IMR-90 (cell line): ENCODE measurements around the gene PIP5K1B. TPM values are rescaled to one million over a fixed set of nuclear protein-coding genes. Genes with fewer than 3 reads are reported as not detected.

Experiments
- ATAC-seq: fragments of 200-7000 bp; cut with Tn5 transposase; 2 replicates; pipeline ENCODE4 v1.9.1; 2020; ENCODE audit warnings: low read depth, mild to moderate bottlenecking, moderate library complexity
- BruUV-seq: library from RNA; stranded (reverse); fragments of 400-500 nt; replicated peaks from 2 replicates; lab custom pipeline; 2021; lab: Mats Ljungman, UMichigan
- CTCF ChIA-PET: fragments of 300-600 bp; formaldehyde crosslinking; extraction: SDS; loops from one replicate; lab custom pipeline; 2021; ENCODE audit warnings: antibody characterized with exemption; lab: Yijun Ruan, JAX
- POLR2A ChIA-PET: fragments of 300-600 bp; sonication (Branson Sonifier 250); formaldehyde crosslinking; loops from one replicate; lab custom pipeline; 2022; ENCODE audit warnings: antibody characterized with exemption; ENCODE audit not compliant: unreplicated experiment; lab: Charles Lee
- DNase-seq: peaks from one replicate; pipeline ENCODE4 v3.0.0; 2013
- H2AFZ ChIP-seq: replicated peaks from 2 replicates; pipeline ENCODE3; 2013; ENCODE audit warnings: low read length, mild to moderate bottlenecking; ENCODE audit not compliant: poor library complexity
- H2AK5ac ChIP-seq: 2 replicates; pipeline ENCODE4 v1.6.1; 2013; ENCODE audit warnings: low read depth, low read length, inconsistent platforms
- H2AK9ac ChIP-seq: replicated peaks from 2 replicates; pipeline ENCODE3; 2013; ENCODE audit warnings: mild to moderate bottlenecking, low read depth, low read length, moderate library complexity; ENCODE audit not compliant: poor library complexity
- H2BK120ac ChIP-seq: 2 replicates; pipeline ENCODE4 v1.6.1; 2013; ENCODE audit warnings: low read depth, low read length, inconsistent platforms
- H2BK15ac ChIP-seq: 3 replicates; pipeline ENCODE4 v1.6.1; 2013; ENCODE audit warnings: low read depth, low read length, inconsistent platforms
- H2BK20ac ChIP-seq: 2 replicates; pipeline ENCODE4 v1.6.1; 2013; ENCODE audit warnings: low read depth, mild to moderate bottlenecking, inconsistent platforms, low read length, moderate library complexity
- H2BK5ac ChIP-seq: 2 replicates; pipeline ENCODE4 v1.6.1; 2013; ENCODE audit warnings: mild to moderate bottlenecking, low read depth, low read length, inconsistent platforms; ENCODE audit not compliant: poor library complexity, severe bottlenecking
- H3K14ac ChIP-seq: replicated peaks from 2 replicates; pipeline ENCODE4 v1.6.1; 2013; ENCODE audit warnings: low read depth, low read length, inconsistent platforms
- H3K18ac ChIP-seq: 2 replicates; pipeline ENCODE4 v1.6.1; 2013; ENCODE audit warnings: low read depth, low read length, control low read depth
- H3K23ac ChIP-seq: 2 replicates; pipeline ENCODE4 v1.6.1; 2013; ENCODE audit warnings: low read depth, low read length, inconsistent platforms
- H3K27ac ChIP-seq: 2 replicates; pipeline ENCODE4 v1.5.1; 2013; ENCODE audit warnings: mild to moderate bottlenecking, control low read depth, low read length; ENCODE audit not compliant: insufficient read depth
- H3K27me3 ChIP-seq: 2 replicates; pipeline ENCODE4 v1.6.1; 2013; ENCODE audit warnings: low read length; ENCODE audit not compliant: control insufficient read depth, insufficient read depth
- H3K36me3 ChIP-seq: 2 replicates; pipeline ENCODE4 v1.6.1; 2013; ENCODE audit warnings: low read length, mixed read lengths; ENCODE audit not compliant: control insufficient read depth, insufficient read depth
- H3K4ac ChIP-seq: 2 replicates; pipeline ENCODE4 v1.6.1; 2013; ENCODE audit warnings: low read depth, low read length, inconsistent platforms
- H3K4me1 ChIP-seq: 2 replicates; pipeline ENCODE4 v1.6.1; 2013; ENCODE audit warnings: low read length, mixed read lengths; ENCODE audit not compliant: control insufficient read depth, insufficient read depth
- H3K4me2 ChIP-seq: 2 replicates; pipeline ENCODE4 v1.6.1; 2013; ENCODE audit warnings: low read depth, mild to moderate bottlenecking, control low read depth, low read length, moderate library complexity
- H3K4me3 ChIP-seq: 2 replicates; pipeline ENCODE4 v1.5.1; 2013; ENCODE audit warnings: low read depth, mild to moderate bottlenecking, control low read depth, low read length, moderate library complexity; ENCODE audit not compliant: insufficient read depth
- H3K56ac ChIP-seq: 2 replicates; pipeline ENCODE4 v1.6.1; 2013; ENCODE audit warnings: low read length, inconsistent platforms; ENCODE audit not compliant: insufficient read depth; ENCODE audit errors: extremely low read depth
- H3K79me1 ChIP-seq, 2 experiments: 2 replicates each; pipeline ENCODE4 v1.6.1; 2013; ENCODE audit warnings: low read length in 2 of 2, inconsistent platforms in 1 of 2, low read depth in 1 of 2
- H3K9ac ChIP-seq: 2 replicates; pipeline ENCODE4 v1.6.1; 2013; ENCODE audit warnings: low read depth, low read length, control low read depth
- H3K9me1 ChIP-seq: 2 replicates; pipeline ENCODE4 v1.6.1; 2013; ENCODE audit warnings: low read length, inconsistent platforms; ENCODE audit not compliant: insufficient read depth
- H3K9me3 ChIP-seq: 2 replicates; pipeline ENCODE4 v1.6.1; 2013; ENCODE audit warnings: low read length; ENCODE audit not compliant: control insufficient read depth, insufficient read depth
- H4K20me1 ChIP-seq: 2 replicates; pipeline ENCODE4 v1.6.1; 2013; ENCODE audit warnings: low read length, inconsistent platforms; ENCODE audit not compliant: insufficient read depth
- H4K5ac ChIP-seq: 2 replicates; pipeline ENCODE4 v1.6.1; 2013; ENCODE audit warnings: mild to moderate bottlenecking, low read depth, low read length, control low read depth
- H4K8ac ChIP-seq, 2 experiments: 2 replicates each; pipeline ENCODE4 v1.6.1; 2013; ENCODE audit warnings: low read depth in 2 of 2, low read length in 2 of 2, control low read depth in 1 of 2, inconsistent platforms in 1 of 2
- H4K91ac ChIP-seq: 2 replicates; pipeline ENCODE4 v1.6.1; 2013; ENCODE audit warnings: low read depth, low read length, inconsistent platforms; ENCODE audit not compliant: insufficient read depth
- BHLHE40 ChIP-seq: fragments of 150-350 bp; IDR thresholded peaks from 2 replicates; pipeline ENCODE4 v1.6.1; 2016; ENCODE audit warnings: mild to moderate bottlenecking, low read depth, low read length
- CEBPB ChIP-seq: IDR thresholded peaks from 2 replicates; pipeline ENCODE4 v1.6.1; 2012; ENCODE audit warnings: low read depth, low read length, improper control_type of control experiment
- CHD1 ChIP-seq: IDR thresholded peaks from 2 replicates; pipeline ENCODE4 v1.6.1; 2012; ENCODE audit warnings: low read depth, low read length, improper control_type of control experiment
- CTCF ChIP-seq: conservative IDR thresholded peaks from 2 replicates; pipeline ENCODE4 v1.5.1; 2012; ENCODE audit warnings: mild to moderate bottlenecking, low read depth, low read length, improper control_type of control experiment
- ELK1 ChIP-seq: fragments of 150-350 bp; IDR thresholded peaks from 2 replicates; pipeline ENCODE4 v1.6.1; 2016; ENCODE audit warnings: low read depth, mild to moderate bottlenecking, low read length, moderate library complexity, borderline replicate concordance
- FOS ChIP-seq: fragments of 150-350 bp; IDR thresholded peaks from 2 replicates; pipeline ENCODE4 v1.6.1; 2016; ENCODE audit warnings: low read depth, low read length
- MAFK ChIP-seq: IDR thresholded peaks from 2 replicates; pipeline ENCODE4 v1.6.1; 2012; ENCODE audit warnings: low read depth, low read length, improper control_type of control experiment
- MAZ ChIP-seq: IDR thresholded peaks from 2 replicates; pipeline ENCODE4 v1.6.1; 2012; ENCODE audit warnings: low read depth, mild to moderate bottlenecking, low read length, improper control_type of control experiment, moderate library complexity, borderline replicate concordance
- MXI1 ChIP-seq: IDR thresholded peaks from 2 replicates; pipeline ENCODE4 v1.6.1; 2012; ENCODE audit warnings: low read depth, mild to moderate bottlenecking, low read length, moderate library complexity, borderline replicate concordance
- NFE2L2 ChIP-seq: fragments of 150-350 bp; IDR thresholded peaks from 2 replicates; pipeline ENCODE4 v1.6.1; 2016; ENCODE audit warnings: low read depth, mild to moderate bottlenecking, low read length
- POLR2A ChIP-seq: IDR thresholded peaks from 2 replicates; pipeline ENCODE4 v1.6.1; 2012; ENCODE audit warnings: mild to moderate bottlenecking, low read depth, low read length
- RAD21 ChIP-seq: IDR thresholded peaks from 2 replicates; pipeline ENCODE4 v1.6.1; 2012; ENCODE audit warnings: low read length, improper control_type of control experiment
- RCOR1 ChIP-seq: IDR thresholded peaks from 2 replicates; pipeline ENCODE4 v1.6.1; 2012; ENCODE audit warnings: mild to moderate bottlenecking, low read length, improper control_type of control experiment; ENCODE audit not compliant: insufficient replicate concordance
- RFX5 ChIP-seq: IDR thresholded peaks from 2 replicates; pipeline ENCODE4 v1.8.0; 2012; ENCODE audit warnings: low read depth, mild to moderate bottlenecking, low read length, moderate library complexity
- SMC3 ChIP-seq: fragments of 150-350 bp; IDR thresholded peaks from 2 replicates; pipeline ENCODE4 v1.6.1; 2016; ENCODE audit warnings: low read depth, mild to moderate bottlenecking, antibody characterized with exemption, low read length, moderate library complexity
- USF2 ChIP-seq: fragments of 150-350 bp; IDR thresholded peaks from 2 replicates; pipeline ENCODE4 v1.6.1; 2017; ENCODE audit warnings: mild to moderate bottlenecking, antibody characterized with exemption, low read length, low read depth
- WGBS, 2 experiments: methylation state at CpG; one replicate each; pipeline versions ENCODE4 v1.1.5 to v1.1.7; 2013; ENCODE audit warnings: missing lambda C conversion rate in 2 of 2; ENCODE audit not compliant: insufficient read length in 1 of 2; ENCODE audit errors: extremely low coverage in 2 of 2; 5-methylcytosine and 5-hydroxymethylcytosine counted together
- dilution Hi-C: fragments of 300-500 bp; cut with HindIII; formaldehyde crosslinking; loops from one replicate; pipeline ENCODE4 v1.14.3; 2018; ENCODE audit warnings: low sequenced_read_pairs; ENCODE audit not compliant: unreplicated experiment
- in situ Hi-C: fragments of 300-500 bp; cut with MboI; formaldehyde crosslinking; loops from 3 replicates; pipeline ENCODE4 v1.14.3; 2019; ENCODE audit warnings: low sequenced_read_pairs, inconsistent platforms, mixed read lengths
- intact Hi-C: fragments of 100-400 bp; cut with micrococcal nuclease; formaldehyde crosslinking; loops from 2 replicates; pipeline ENCODE4 v1.10.0; 2022
- polyA plus RNA-seq, 3 experiments: library from polyadenylated mRNA; depleted of rRNA; stranded (reverse); fragments of >200 nt; gene quantifications; 2 replicates each; pipeline ENCODE4 v1.2.3, GENCODE V29; 2012; ENCODE audit warnings: low replicate concordance in 1 of 3
- total RNA-seq: library from RNA; depleted of rRNA; stranded (reverse); fragments of >200 nt; gene quantifications from 2 replicates; pipeline ENCODE4 v1.2.3, GENCODE V29; 2012

PIP5K1B gene
- total and polyA plus RNA-seq, 2 of the 4 experiments (the other 2 are of a cell fraction) = not detected

DNA sequence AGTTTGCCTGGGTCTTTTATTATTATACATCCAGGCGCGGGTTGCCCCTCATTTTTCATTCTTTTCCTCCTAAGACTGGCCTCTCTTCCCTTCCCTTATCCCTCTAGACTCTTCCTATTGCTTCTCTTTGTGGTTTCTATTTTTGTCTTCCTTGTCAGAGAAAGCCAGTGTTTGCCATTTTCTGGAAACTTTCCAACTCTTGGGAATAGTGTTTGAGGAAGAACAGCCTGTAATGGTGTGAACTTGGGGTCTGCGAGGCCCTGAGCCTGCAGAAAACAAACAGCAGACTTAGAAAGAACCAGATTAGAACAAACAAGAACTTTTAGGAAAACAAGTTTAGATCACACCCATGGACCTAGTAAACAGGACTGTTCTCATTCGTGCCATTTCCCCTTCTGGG, 293.3 kb downstream of the PIP5K1B start:
- no peak overlapping the region for H2AK9ac ChIP-seq
- H3K9ac ChIP-seq = no peak overlapping the region
- H2BK5ac ChIP-seq = no peak overlapping the region
- no peak overlapping the region for H2BK15ac ChIP-seq
- no peak overlapping the region for H2BK20ac ChIP-seq
- no peak overlapping the region for H4K8ac ChIP-seq
- H3K27ac ChIP-seq = no peak overlapping the region
- no peaks in the 10 kb centered on the region for H4K20me1 ChIP-seq
- H3K4ac ChIP-seq = no peak overlapping the region
- dilution Hi-C loops (no loop called here), intact Hi-C loops (loop anchor here (2.0 to 10.0 kb wide), 2 partner anchors 20 to 654 kb away; no protein-coding TSS in a partner anchor), in situ Hi-C loops (no loop called here)
- H2BK120ac ChIP-seq = no peak overlapping the region
- no peak overlapping the region for H3K23ac ChIP-seq
- H3K4me2 ChIP-seq = no peak overlapping the region
- TF ChIP-seq MAFK (no peak), CEBPB (no peak), RAD21 (no peak), BHLHE40 (no peak), CTCF (no peak), ELK1 (no peak), NFE2L2 (no peak), SMC3 (no peak), POLR2A (no peak), RCOR1 (no peak), MXI1 (no peak), CHD1 (no peak), RFX5 (no peak), USF2 (no peak), MAZ (no peak), FOS (no peak)
- DNase-seq = no peak
- no peak overlapping the region for H3K14ac ChIP-seq
- peaks cover 8% of the 10 kb centered on the region for H3K27me3 ChIP-seq
- ATAC-seq = no peak
- no peak overlapping the region for H3K18ac ChIP-seq
- H2AK5ac ChIP-seq = no peak overlapping the region
- no peaks in the 10 kb centered on the region for H3K4me1 ChIP-seq
- no peak overlapping the region for H3K56ac ChIP-seq
- H3K9me1 ChIP-seq = no peaks in the 10 kb centered on the region
- no peak overlapping the region for H3K4me3 ChIP-seq
- H4K91ac ChIP-seq = no peak overlapping the region
- no TSS peak for BruUV-seq
- POLR2A ChIA-PET = no interaction called here
- WGBS, 2 experiments = no CpG with 5 or more reads among the region's 4 CpGs
- H3K79me1 ChIP-seq = no peaks in the 10 kb centered on the region
- H3K36me3 ChIP-seq = no peaks in the 10 kb centered on the region
- CTCF ChIA-PET = interaction anchor here (0.6 kb wide), 1 partner anchor 1558 kb away, joined by 3 read pairs; no protein-coding TSS in a partner anchor
- H3K9me3 ChIP-seq = no peaks in the 10 kb centered on the region
- H4K5ac ChIP-seq = no peak overlapping the region
- no peak overlapping the region for H2AFZ ChIP-seq
